K562 (cell line): ENCODE data around the gene SEMA3A. TPM values are rescaled to one million over a fixed set of nuclear protein-coding genes. Genes with fewer than 3 reads are reported as not detected.

Experiments used
- ATAC-seq: fragments of 200-7000 bp; cut with Tn5 transposase; 3 replicates; pipeline ENCODE4 v1.9.1; 2020; ENCODE audit warnings: moderate library complexity
- BruUV-seq: library from RNA; stranded (reverse); fragments of 400-500 nt; replicated peaks from 2 replicates; lab custom pipeline; 2021; lab: Mats Ljungman, UMichigan
- CTCF ChIA-PET: fragments of 300-600 bp; formaldehyde crosslinking; extraction: SDS; loops from one replicate; lab custom pipeline; 2021; ENCODE audit warnings: low intra/inter-chr PET ratio; lab: Yijun Ruan, JAX
- POLR2A ChIA-PET: fragments of 300-600, 350-650 bp; sonication (Branson Sonifier 250); formaldehyde crosslinking; extraction: SDS; loops from one replicate; lab custom pipeline; 2021; ENCODE audit warnings: antibody characterized with exemption, inconsistent platforms; lab: Yijun Ruan, JAX
- DNase-seq, 4 experiments: peaks; one replicate each; pipeline versions ENCODE4 v3.0.0 to v3.0.0-alpha.2; 2011 to 2018; ENCODE audit warnings: low spot score in 3 of 4, mixed read lengths in 3 of 4; ENCODE audit errors: extremely low read depth in 1 of 4
- FAIRE-seq: peaks from 2 replicates; lab custom pipeline; 2011; peaks lifted over from hg19 to GRCh38; lab: Jason Lieb, UNC
- H2AFZ ChIP-seq: 2 replicates; pipeline ENCODE4 v1.6.0; 2011; ENCODE audit warnings: low read depth, low read length, control low read depth, inconsistent platforms
- H3K27ac ChIP-seq: fragments of 200-600 bp; 3 replicates; pipeline ENCODE4 v1.8.0; 2011; ENCODE audit warnings: low read depth, mild to moderate bottlenecking, control low read depth, inconsistent platforms, low read length, moderate library complexity, mixed read lengths; ENCODE audit errors: extremely low read depth
- H3K27me3 ChIP-seq, 2 experiments: fragments of 300-600 bp in 1 of 2; 2 replicates in 1 of 2; 3 replicates in 1 of 2; pipeline versions ENCODE4 v1.6.0 to v1.8.0; 2011; ENCODE audit warnings: inconsistent platforms in 2 of 2, low read length in 2 of 2, mild to moderate bottlenecking in 1 of 2, mixed read lengths in 1 of 2, moderate library complexity in 1 of 2; ENCODE audit not compliant: control insufficient read depth in 2 of 2, insufficient read depth in 2 of 2
- H3K36me3 ChIP-seq: fragments of 300-600 bp; 3 replicates; pipeline ENCODE4 v1.8.0; 2011; ENCODE audit warnings: mild to moderate bottlenecking, low read length, inconsistent platforms; ENCODE audit not compliant: control insufficient read depth, insufficient read depth
- H3K4me1 ChIP-seq, 2 experiments: fragments of 200-600 bp in 1 of 2; replicated peaks in 1 of 2; 2 replicates in 1 of 2; 3 replicates in 1 of 2; pipeline versions ENCODE4 v1.5.1 to v1.8.0; 2011; ENCODE audit warnings: inconsistent platforms in 2 of 2, low read length in 2 of 2, mild to moderate bottlenecking in 1 of 2, mixed read lengths in 1 of 2, moderate library complexity in 1 of 2; ENCODE audit not compliant: control insufficient read depth in 2 of 2, insufficient read depth in 2 of 2
- H3K4me2 ChIP-seq: 2 replicates; pipeline ENCODE4 v1.6.1; 2011; ENCODE audit warnings: low read length, control low read depth, inconsistent platforms, mixed read lengths; ENCODE audit not compliant: insufficient read depth
- H3K4me3 ChIP-seq: fragments of 200-600 bp; sonication (generic), shearing (Covaris generic); 2 replicates; pipeline ENCODE4 v1.5.1; 2016; ENCODE audit warnings: control low read depth, inconsistent platforms
- H3K79me2 ChIP-seq: fragments of 200-600 bp; 3 replicates; pipeline ENCODE4 v1.8.0; 2011; ENCODE audit warnings: low read length, inconsistent platforms; ENCODE audit not compliant: control insufficient read depth, insufficient read depth
- H3K9ac ChIP-seq, 2 experiments: 2 replicates each; pipeline versions ENCODE4 v1.6.0 to v1.6.1; 2011; ENCODE audit warnings: low read depth in 2 of 2, low read length in 2 of 2, control low read depth in 1 of 2, inconsistent platforms in 1 of 2, mild to moderate bottlenecking in 1 of 2, mixed read lengths in 1 of 2; ENCODE audit not compliant: insufficient read depth in 1 of 2
- H3K9me1 ChIP-seq: one replicate; pipeline ENCODE4 v1.6.0; 2011; ENCODE audit warnings: inconsistent platforms, mild to moderate bottlenecking, low read length, moderate library complexity; ENCODE audit not compliant: control insufficient read depth, insufficient read depth
- H3K9me3 ChIP-seq: replicated peaks from 2 replicates; pipeline ENCODE4 v1.5.1; 2011; ENCODE audit warnings: low read depth, low read length, inconsistent platforms; ENCODE audit not compliant: control insufficient read depth, insufficient read depth
- H4K20me1 ChIP-seq: replicated peaks from 2 replicates; pipeline ENCODE4 v1.6.1; 2011; ENCODE audit warnings: low read length, inconsistent platforms, mixed read lengths; ENCODE audit not compliant: control insufficient read depth, insufficient read depth
- CEBPZ ChIP-seq: fragments of 150-350 bp; IDR thresholded peaks from 2 replicates; pipeline ENCODE4 v1.6.1; 2014; ENCODE audit warnings: low read depth, mild to moderate bottlenecking, low read length, borderline replicate concordance
- ELF2 ChIP-seq: fragments of 250-450 bp; sonication (Bioruptor Pico); IDR thresholded peaks from 2 replicates; pipeline ENCODE4 v1.5.0; 2021; ENCODE audit warnings: mild to moderate bottlenecking
- NONO ChIP-seq, 2 experiments: fragments of 200-400 bp in 1 of 2; fragments of 450-650 bp in 1 of 2; formaldehyde crosslinking in 1 of 2; IDR thresholded peaks; 2 replicates each; pipeline ENCODE4 v1.6.1; 2017; ENCODE audit warnings: low read depth in 2 of 2, mild to moderate bottlenecking in 2 of 2, moderate library complexity in 2 of 2, low read length in 1 of 2
- SRSF7 ChIP-seq: fragments of 200-400 bp; formaldehyde crosslinking; optimal IDR thresholded peaks from 2 replicates; pipeline ENCODE3; 2017; ENCODE audit warnings: mild to moderate bottlenecking, low read depth, low read length
- TAF1 ChIP-seq: IDR thresholded peaks from 2 replicates; pipeline ENCODE4 v1.6.1; 2011; ENCODE audit warnings: mild to moderate bottlenecking, low read length, moderate library complexity; ENCODE audit not compliant: insufficient read depth, control insufficient read depth, severe bottlenecking; ENCODE audit errors: extremely low read depth
- ZKSCAN8 ChIP-seq: fragments of 200-800 bp; sonication (Bioruptor generic); IDR thresholded peaks from 2 replicates; pipeline ENCODE4 v1.6.1; 2016; ENCODE audit warnings: missing genetic modification characterization, missing compliant biosample characterization
- ZNF384 ChIP-seq: IDR thresholded peaks from 2 replicates; pipeline ENCODE4 v1.6.1; 2012; ENCODE audit warnings: low read depth, low read length, improper control_type of control experiment
- in situ Hi-C: fragments of 300-500 bp; cut with MboI; formaldehyde crosslinking; loops from 4 replicates; pipeline ENCODE4 v1.15.0; 2018; ENCODE audit warnings: inconsistent platforms, mixed read lengths
- intact Hi-C: fragments of 100-400 bp; cut with micrococcal nuclease; formaldehyde crosslinking; loops from 2 replicates; pipeline ENCODE4 v1.14.2; 2022
- polyA plus RNA-seq, 8 experiments: library from polyadenylated mRNA; depleted of rRNA in 4 of 8; stranded (reverse) in 5 of 8; unstranded in 3 of 8; fragments of >200 nt; fragmentation: Nextera tagmentation in 2 of 8; fragmentation: Illumina TruSeq in 1 of 8; extraction: Ambion mirVana in 2 of 8; extraction: Trizol in 1 of 8; gene quantifications; 2 replicates each; pipeline versions ENCODE4 v1.2.1 to v1.2.3, GENCODE V29; 2011 to 2014; ENCODE audit warnings: inconsistent platforms in 1 of 8, missing spikeins in 1 of 8
- total RNA-seq, 7 experiments: library from RNA; depleted of rRNA in 6 of 7; stranded (reverse); fragments of >200 nt in 6 of 7; fragmentation: Illumina TruSeq in 2 of 7; extraction: Trizol in 2 of 7; gene quantifications; 2 replicates each; pipeline versions ENCODE4 v1.2.1 to v1.2.3, GENCODE V29; 2011 to 2021; ENCODE audit warnings: low replicate concordance in 1 of 7

SEMA3A gene
- total and polyA plus RNA-seq, 9 of the 15 experiments (the other 6 are each of a cell fraction or from before 2014, with no cell fraction given): 0.36 to 3.0 (median 1.1) TPM

- Histone ChIP-seq H4K20me1 (no peaks in the 10 kb centered on the region), H2AFZ (no peak overlapping the region), H3K36me3 (no peaks in the 10 kb centered on the region), H3K4me1 (no peaks in the 10 kb centered on the region), H3K27ac (no peak overlapping the region), H3K4me2 (no peak overlapping the region), H3K9ac (no peak overlapping the region), H3K9me3 (no peaks in the 10 kb centered on the region; the same call in 1 of the 2 replicates), H3K27me3 (no peaks in the 10 kb centered on the region), H3K4me3 (no peak overlapping the region), H3K9me1 (no peaks in the 10 kb centered on the region), H3K79me2 (no peaks in the 10 kb centered on the region)
- BruUV-seq: no TSS peak
- in situ Hi-C loops (no loop called here), intact Hi-C loops (no loop called here)
- DNase-seq (no peak), FAIRE-seq (no peak), ATAC-seq (no peak)
- ChIA-PET POLR2A (no interaction called here), CTCF (no interaction called here)
- TF ChIP-seq ZNF384 (no peak), TAF1 (no peak), ZKSCAN8 (CRISPR knock-in tag) (no peak), SRSF7 (no peak), ELF2 (CRISPR knock-in tag) (no peak), CEBPZ (no peak), NONO (IDR thresholded peaks at IDR 0.05; ENCODE audit: low read depth in 2 of 2, low read length in 1 of 2) (no peak)
Measured at GRCh38 chr7:84159435-84159834, 35.2 kb downstream of the SEMA3A start.
